Renal cortical epithelial cell (primary cell): ENCODE measurements around the gene SYNPO. TPM values are rescaled to one million over a fixed set of nuclear protein-coding genes. Genes with fewer than 3 reads are reported as not detected.

Experiments used
- DNase-seq: peaks from one replicate; pipeline ENCODE4 v3.0.0-alpha.2; 2011; ENCODE audit warnings: low read depth
- total RNA-seq: library from RNA; depleted of rRNA; stranded (reverse); fragments of >200 nt; gene quantifications from 2 replicates; pipeline ENCODE4 v1.2.3, GENCODE V29; 2014

The SYNPO gene
- total RNA-seq, 1 donor from 2014 or later, result 23.1 TPM

DNA sequence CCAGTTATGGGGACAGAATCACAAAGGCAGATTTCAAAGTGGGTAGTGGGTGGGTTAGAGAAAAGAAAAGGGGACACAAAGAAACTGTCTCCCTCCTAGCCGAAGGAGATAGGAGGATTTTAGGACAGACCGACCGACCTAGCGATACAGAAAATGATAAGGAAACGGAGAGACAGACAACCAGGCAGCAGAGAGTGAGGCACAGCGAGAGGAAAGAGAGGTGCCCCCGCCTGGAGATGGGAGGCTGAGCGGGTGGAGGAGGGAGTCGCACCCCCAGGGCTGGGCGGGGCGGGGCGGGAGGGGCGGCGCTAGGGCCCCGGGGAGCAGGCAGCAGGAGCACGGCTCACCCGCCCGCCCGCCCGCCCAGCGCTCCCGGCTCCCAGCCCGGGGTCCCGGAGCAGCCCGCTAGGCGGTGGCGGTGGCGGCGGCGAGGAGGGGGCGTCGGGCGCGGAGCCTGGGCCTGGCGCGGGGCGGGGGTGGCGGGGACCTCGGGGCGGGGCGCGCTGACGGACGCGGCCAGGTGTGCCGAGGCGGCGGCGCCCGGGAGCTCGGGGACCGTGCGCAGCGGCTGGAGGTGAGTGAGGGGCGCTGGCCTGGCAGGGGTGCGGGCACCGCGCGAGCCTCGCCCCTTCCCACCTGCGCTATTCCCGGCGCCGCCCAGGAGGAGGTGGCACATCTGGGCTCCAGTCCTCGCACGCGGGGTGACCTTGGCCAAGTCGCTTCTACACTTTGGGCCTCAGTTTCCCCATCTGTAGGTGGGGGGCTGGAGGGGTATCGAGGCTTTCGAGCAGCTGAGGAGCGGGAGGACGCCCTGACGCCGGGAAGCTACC lies 15.9 kb upstream of the SYNPO start:
- DNase-seq, result no peak

- no peak for DNase-seq
These were observed 15.3 kb upstream of the SYNPO start for GRCh38 chr5:150625164-150625535.

- DNase-seq, result no peak
These were observed 14.4 kb upstream of the SYNPO start for GRCh38 chr5:150625831-150626746.

DNA sequence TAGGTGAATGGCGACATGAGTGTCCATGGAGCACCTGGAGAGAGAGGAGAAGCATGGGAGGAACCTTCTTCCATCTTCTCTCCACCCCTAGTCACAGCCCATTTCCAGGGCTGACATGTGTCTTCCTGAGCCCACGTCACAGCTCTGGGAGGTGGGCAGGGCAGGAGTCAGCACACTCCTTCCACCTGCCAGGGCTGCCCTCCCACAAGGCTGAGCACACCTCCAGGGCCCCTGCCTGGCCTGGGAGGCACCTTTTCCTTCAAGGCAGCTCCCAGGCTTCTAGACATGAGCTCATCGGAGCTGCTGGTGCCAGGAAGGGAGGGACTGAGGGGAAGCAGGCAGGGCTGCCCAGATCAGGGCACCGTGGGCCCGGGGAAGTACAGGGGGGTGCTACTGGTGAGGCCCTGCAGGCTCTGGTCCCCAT lies 13.6 kb upstream of the SYNPO start:
- DNase-seq, result no peak

GRCh38 chr5:150627731-150628545 lies 12.5 kb upstream of the SYNPO start:
- DNase-seq, result peak; percentile 39

GRCh38 chr5:150628936-150629485 lies 11.4 kb upstream of the SYNPO start:
- no peak for DNase-seq

- no peak for DNase-seq
These were observed 10.4 kb upstream of the SYNPO start for GRCh38 chr5:150630016-150630415.

DNA sequence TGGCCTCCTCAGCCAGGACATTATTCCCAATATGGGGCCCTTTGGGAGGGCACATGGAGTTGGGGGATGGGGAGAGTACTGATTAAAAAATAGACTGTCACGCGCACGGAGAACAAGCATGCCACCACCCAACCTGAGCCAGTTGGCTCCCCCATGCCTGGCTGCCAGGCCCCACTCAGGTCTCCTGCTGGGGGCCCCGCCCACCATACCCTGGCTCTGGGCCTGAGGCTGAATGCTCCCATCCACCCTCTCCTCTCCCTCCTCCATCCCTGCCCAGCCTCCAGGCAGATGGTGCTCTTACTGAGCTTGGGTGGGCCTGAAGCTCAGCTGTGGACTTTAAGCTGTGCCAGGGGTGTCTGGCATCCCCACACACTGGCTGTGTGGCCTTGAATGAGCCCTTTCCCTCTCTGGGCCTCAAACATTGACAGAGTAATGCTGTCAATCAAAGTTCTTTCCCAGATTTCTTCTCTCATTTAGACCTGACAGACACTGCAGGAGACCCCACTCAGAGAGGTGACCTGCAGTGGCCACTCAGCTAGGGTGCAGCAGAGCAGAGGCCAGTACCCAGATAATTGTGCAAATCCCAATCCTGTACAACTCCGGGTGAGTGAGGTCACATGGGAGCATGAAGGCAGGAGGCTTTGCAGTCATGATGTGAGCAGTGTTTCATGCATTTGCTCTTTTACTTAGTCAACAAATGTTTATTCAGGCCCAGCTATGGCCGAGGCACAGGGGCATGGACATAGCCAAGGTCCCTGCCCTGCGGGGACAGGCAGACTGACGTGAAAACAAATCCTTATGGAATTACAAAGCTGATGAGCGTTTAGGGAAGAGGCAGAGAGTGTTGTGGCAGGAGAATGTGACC lies 9.8 kb upstream of the SYNPO start:
- DNase-seq, result no peak

GRCh38 chr5:150631326-150631701 lies 9.1 kb upstream of the SYNPO start:
- DNase-seq, result no peak

GRCh38 chr5:150632305-150633160 lies 7.9 kb upstream of the SYNPO start:
- DNase-seq, result no peak

DNA sequence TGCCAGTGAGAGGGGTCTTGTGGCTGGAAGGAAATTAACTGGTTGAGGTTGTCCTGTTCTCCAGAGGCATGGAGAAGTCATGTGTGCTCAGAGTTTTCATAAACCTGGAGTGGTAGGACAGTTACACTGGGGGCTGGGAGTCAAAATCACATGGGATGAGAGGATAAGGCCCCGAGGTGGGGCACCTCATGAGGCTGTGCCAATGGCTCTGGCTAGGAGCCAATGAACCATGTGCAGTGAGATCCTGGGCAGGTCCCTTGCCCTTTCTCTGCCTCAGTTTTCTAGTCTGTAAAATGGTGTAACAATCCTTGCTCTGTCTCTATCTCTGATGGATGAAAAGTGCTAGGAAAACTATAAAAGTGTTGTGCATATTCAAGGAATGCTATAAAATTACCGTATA lies 7.0 kb upstream of the SYNPO start:
- DNase-seq, result no peak

DNA sequence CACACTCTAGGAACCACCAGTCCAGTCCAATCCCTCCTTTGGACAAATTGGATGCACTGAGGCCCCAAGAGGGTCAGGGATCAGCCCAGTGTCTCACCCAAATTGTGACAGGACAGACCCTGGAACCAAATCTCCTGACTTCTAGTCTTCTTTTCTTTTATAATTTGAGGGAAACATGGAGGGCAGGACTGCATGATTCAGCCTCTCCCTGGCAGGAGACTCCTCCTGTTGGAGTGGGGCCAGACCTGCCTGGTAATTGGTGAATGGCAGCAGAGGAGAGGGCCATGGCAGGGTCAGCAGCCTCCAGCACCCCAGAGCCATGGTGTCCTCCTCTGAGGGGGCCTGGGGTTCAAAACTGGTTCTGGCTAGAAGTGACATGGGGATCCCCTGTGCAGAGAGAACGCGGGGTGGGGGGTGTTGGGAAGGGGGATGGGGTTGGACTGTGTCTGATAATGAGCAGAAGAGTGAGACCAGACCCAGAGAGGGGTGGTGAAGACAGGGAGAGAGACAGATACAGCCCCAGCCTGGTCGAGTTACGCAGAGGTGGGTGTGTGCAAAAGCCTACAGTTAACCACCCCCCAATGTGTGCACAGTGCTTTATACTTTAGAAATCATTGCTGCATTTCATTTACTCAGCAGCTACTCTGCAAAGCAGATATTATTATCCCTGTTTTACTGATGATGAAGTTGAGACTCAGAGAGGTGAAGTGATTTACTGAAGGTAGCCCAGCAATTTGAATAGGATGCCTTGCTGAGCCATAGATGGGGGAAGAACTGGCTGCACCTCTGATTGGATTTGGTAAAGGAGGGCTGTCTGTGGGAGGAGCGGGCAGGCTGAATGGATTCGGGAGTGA lies 3.8 kb upstream of the SYNPO start:
- peak; percentile 80 for DNase-seq

GRCh38 chr5:150637245-150638052 lies 3.0 kb upstream of the SYNPO start:
- peak; percentile 93 for DNase-seq

- DNase-seq, result no peak
These were observed 2.4 kb upstream of the SYNPO start for GRCh38 chr5:150638053-150638444.

DNA sequence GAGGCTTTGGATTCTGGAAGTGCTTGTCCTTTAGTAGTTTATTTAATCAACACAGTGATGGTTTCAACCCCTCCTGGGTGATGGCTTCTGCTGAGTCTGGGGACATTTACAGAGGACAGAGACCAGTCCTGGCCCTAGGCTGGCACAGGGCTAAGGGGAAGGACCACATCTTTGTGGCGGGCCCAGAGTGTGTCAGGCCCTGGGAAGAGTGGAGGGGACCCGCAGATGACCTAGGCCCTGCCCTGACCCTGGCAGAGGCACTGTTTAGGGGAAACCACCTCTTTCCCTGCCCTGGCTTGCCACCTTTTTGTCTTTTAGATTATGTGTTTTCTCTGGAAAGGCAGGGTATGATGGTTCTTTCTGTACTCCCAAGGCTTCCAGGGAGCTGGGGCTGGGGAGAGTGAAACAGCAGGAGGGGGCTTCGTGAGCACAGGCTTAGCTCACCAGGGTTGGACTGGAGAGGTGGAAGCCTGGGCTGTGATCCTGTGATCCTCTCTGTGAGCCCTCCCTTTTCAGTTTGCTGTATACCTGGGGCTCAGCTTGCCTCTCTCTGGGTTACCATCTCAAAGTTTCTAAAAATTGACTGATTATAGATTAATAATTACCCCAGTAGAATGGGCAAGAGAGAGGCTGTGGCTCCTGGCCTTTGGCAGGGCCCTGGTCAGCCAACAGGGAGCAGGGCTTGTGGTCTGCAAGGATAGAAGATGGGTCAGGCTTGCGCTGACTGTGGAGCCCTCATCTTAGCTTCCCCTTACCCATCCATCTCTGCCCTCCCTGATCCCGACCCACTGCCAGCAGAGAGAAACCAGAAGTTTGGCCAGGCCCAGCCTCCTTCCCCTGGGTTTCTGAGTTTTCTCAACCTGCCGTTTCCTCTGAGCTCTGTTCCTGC lies 1.7 kb upstream of the SYNPO start:
- no peak for DNase-seq

DNA sequence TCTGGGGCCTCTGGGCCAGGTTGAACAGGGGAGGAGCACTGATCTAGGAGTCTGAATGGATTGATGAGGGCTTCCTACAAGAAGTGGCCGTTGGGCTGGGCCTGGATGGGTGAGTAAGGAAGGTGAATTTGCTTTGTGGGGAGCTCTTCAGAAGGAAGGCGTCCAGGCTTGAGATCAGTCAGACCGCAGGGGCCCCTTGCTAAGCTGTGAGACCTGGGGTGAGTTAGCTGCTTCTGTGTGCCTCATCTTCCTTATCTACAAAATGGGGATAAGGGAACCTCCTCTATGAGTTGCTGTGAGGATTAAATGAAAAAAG lies 1.1 kb upstream of the SYNPO start:
- DNase-seq, result no peak

- DNase-seq, result no peak
These were observed 709 bp upstream of the SYNPO start for GRCh38 chr5:150639751-150640150.
